HepG2 (cell line): ENCODE measurements around the gene HHATL. TPM values are rescaled to one million over a fixed set of nuclear protein-coding genes. Genes with fewer than 3 reads are reported as not detected.
A peak's percentile ranks its signal among the peaks of the same experiment; 100 is the strongest.

Experiments
- ATAC-seq: fragments of 200-7000 bp; cut with Tn5 transposase; 3 replicates; pipeline ENCODE4 v1.9.1; 2020; ENCODE audit warnings: mild to moderate bottlenecking, moderate library complexity
- BruUV-seq: library from RNA; stranded (reverse); fragments of 400-500 nt; replicated peaks from 2 replicates; lab custom pipeline; 2021; lab: Mats Ljungman, UMichigan
- CTCF ChIA-PET: fragments of 300-600 bp; formaldehyde crosslinking; extraction: SDS; loops from one replicate; lab custom pipeline; 2021; ENCODE audit warnings: low total read pairs, inconsistent platforms, low intra/inter-chr PET ratio; lab: Yijun Ruan, JAX
- POLR2A ChIA-PET: fragments of 350-600 bp; sonication (Branson Sonifier 250); formaldehyde crosslinking; loops from one replicate; lab custom pipeline; 2020; ENCODE audit warnings: antibody characterized with exemption, inconsistent platforms; lab: Yijun Ruan, JAX
- DNase-seq: peaks from one replicate; pipeline ENCODE4 v3.0.0-alpha.2; 2015; ENCODE audit warnings: low spot score
- FAIRE-seq: peaks from 3 replicates; lab custom pipeline; 2011; peaks lifted over from hg19 to GRCh38; lab: Jason Lieb, UNC
- H2AFZ ChIP-seq: one replicate; pipeline ENCODE4 v1.6.1; 2011; ENCODE audit warnings: low read length, inconsistent platforms
- H3K27ac ChIP-seq: fragments of 300-600 bp; 3 replicates; pipeline ENCODE4 v1.8.0; 2011; ENCODE audit warnings: mixed run types, mild to moderate bottlenecking, mixed read lengths, low read length, inconsistent platforms; ENCODE audit not compliant: insufficient read depth; ENCODE audit errors: extremely low read length
- H3K27me3 ChIP-seq, 2 experiments: fragments of 200-600 bp in 1 of 2; 2 replicates in 1 of 2; 3 replicates in 1 of 2; pipeline versions ENCODE4 v1.6.0 to v1.8.0; 2011; ENCODE audit warnings: low read length in 2 of 2, mild to moderate bottlenecking in 2 of 2, moderate library complexity in 2 of 2, inconsistent platforms in 1 of 2; ENCODE audit not compliant: insufficient read depth in 2 of 2, control insufficient read depth in 1 of 2
- H3K36me3 ChIP-seq, 2 experiments: fragments of 200-600 bp in 1 of 2; replicated peaks in 1 of 2; 2 replicates in 1 of 2; 3 replicates in 1 of 2; pipeline versions ENCODE4 v1.5.1 to v1.8.0; 2011; ENCODE audit warnings: low read length in 2 of 2, inconsistent platforms in 1 of 2; ENCODE audit not compliant: insufficient read depth in 2 of 2, control insufficient read depth in 1 of 2
- H3K4me1 ChIP-seq: 2 replicates; pipeline ENCODE4 v1.5.1; 2012; ENCODE audit warnings: low read length, inconsistent platforms; ENCODE audit not compliant: insufficient read depth
- H3K4me2 ChIP-seq: 2 replicates; pipeline ENCODE4 v1.6.0; 2011; ENCODE audit warnings: low read depth, low read length, inconsistent platforms
- H3K4me3 ChIP-seq, 3 experiments: fragments of 200-600 bp in 1 of 3; sonication (generic), shearing (Covaris generic) in 1 of 3; replicated peaks in 1 of 3; 2 replicates each; pipeline ENCODE4 v1.5.1; 2011 to 2016; ENCODE audit warnings: low read length in 3 of 3, inconsistent platforms in 2 of 3, low read depth in 2 of 3, mild to moderate bottlenecking in 2 of 3, control low read depth in 1 of 3, mixed read lengths in 1 of 3; ENCODE audit not compliant: insufficient read depth in 1 of 3
- H3K79me2 ChIP-seq: one replicate; pipeline ENCODE4 v1.6.1; 2011; ENCODE audit warnings: low read length, inconsistent platforms; ENCODE audit not compliant: insufficient read depth
- H3K9ac ChIP-seq: 2 replicates; pipeline ENCODE4 v1.6.0; 2011; ENCODE audit warnings: mild to moderate bottlenecking, low read depth, low read length, inconsistent platforms; ENCODE audit not compliant: insufficient read depth
- H3K9me3 ChIP-seq: 2 replicates; pipeline ENCODE4 v1.5.1; 2012; ENCODE audit warnings: mild to moderate bottlenecking, low read length
- H4K20me1 ChIP-seq: 2 replicates; pipeline ENCODE4 v1.6.0; 2011; ENCODE audit warnings: inconsistent platforms, mild to moderate bottlenecking, low read length, moderate library complexity; ENCODE audit not compliant: insufficient read depth
- BCL3 ChIP-seq: sonication (generic); formaldehyde crosslinking; IDR thresholded peaks from 2 replicates; pipeline ENCODE4 v1.5.1; 2020; ENCODE audit warnings: mild to moderate bottlenecking, missing genetic modification reagents, moderate library complexity
- HNRNPLL ChIP-seq: fragments of 200-400 bp; formaldehyde crosslinking; IDR thresholded peaks from 2 replicates; pipeline ENCODE4 v1.6.1; 2017; ENCODE audit warnings: mild to moderate bottlenecking, low read depth, low read length; ENCODE audit not compliant: poor library complexity, severe bottlenecking
- POGK ChIP-seq: sonication (generic); formaldehyde crosslinking; conservative IDR thresholded peaks from 2 replicates; pipeline ENCODE4 v1.8.0; 2022; ENCODE audit warnings: mild to moderate bottlenecking, moderate library complexity, missing genetic modification reagents
- REST ChIP-seq, 2 experiments: IDR thresholded peaks; 2 replicates each; pipeline ENCODE4 v1.6.1; 2011 to 2012; ENCODE audit warnings: low read length in 2 of 2, borderline replicate concordance in 1 of 2, low read depth in 1 of 2, mild to moderate bottlenecking in 1 of 2, moderate library complexity in 1 of 2
- SAP130 ChIP-seq: IDR thresholded peaks from 2 replicates; pipeline ENCODE4 v1.6.1; 2016; ENCODE audit warnings: low read depth
- SOX13 ChIP-seq, 3 experiments: fragments of 450-650 bp in 1 of 3; sonication (generic) in 1 of 3; formaldehyde crosslinking in 1 of 3; IDR thresholded peaks in 2 of 3; conservative IDR thresholded peaks in 1 of 3; 2 replicates each; pipeline versions ENCODE4 v1.5.0 to v1.6.1; 2016 to 2020; ENCODE audit warnings: antibody characterized with exemption in 1 of 3, mild to moderate bottlenecking in 1 of 3, missing compliant biosample characterization in 1 of 3, missing genetic modification reagents in 1 of 3, moderate library complexity in 1 of 3
- THAP11 ChIP-seq: IDR thresholded peaks from 2 replicates; pipeline ENCODE4 v1.6.1; 2016; ENCODE audit warnings: missing biosample characterization, missing genetic modification reagents
- YY1 ChIP-seq: IDR thresholded peaks from 2 replicates; pipeline ENCODE4 v1.6.1; 2011; ENCODE audit warnings: low read length, low read depth, moderate library complexity, mild to moderate bottlenecking; ENCODE audit not compliant: insufficient read depth, insufficient replicate concordance
- ZNF18 ChIP-seq: sonication (generic); formaldehyde crosslinking; IDR thresholded peaks from 2 replicates; pipeline ENCODE4 v1.8.0; 2022; ENCODE audit warnings: mild to moderate bottlenecking, missing genetic modification reagents; ENCODE audit not compliant: insufficient replicate concordance
- ZNF510 ChIP-seq: sonication (generic); formaldehyde crosslinking; IDR thresholded peaks from 2 replicates; pipeline ENCODE4 v1.4.0; 2020; ENCODE audit warnings: low read depth, mild to moderate bottlenecking, missing genetic modification reagents
- ZSCAN21 ChIP-seq: sonication (generic); formaldehyde crosslinking; IDR thresholded peaks from 2 replicates; pipeline ENCODE4 v1.8.0; 2022; ENCODE audit warnings: mild to moderate bottlenecking, missing genetic modification reagents, moderate library complexity, borderline replicate concordance
- WGBS: methylation state at CpG from one replicate; pipeline ENCODE4 v1.1.6; 2017; ENCODE audit warnings: low lambda C conversion rate; 5-methylcytosine and 5-hydroxymethylcytosine counted together
- in situ Hi-C: cut with HindIII; loops from 2 replicates; pipeline ENCODE4 v1.10.0; 2017; ENCODE audit warnings: low pct_unique_long_range_greater_than_20kb; ENCODE audit not compliant: extremely low pct_ligation_motif_present
- intact Hi-C: fragments of 100-400 bp; cut with micrococcal nuclease; formaldehyde crosslinking; loops from one replicate; pipeline ENCODE4 v1.10.0; 2022; ENCODE audit not compliant: unreplicated experiment
- polyA plus RNA-seq, 8 experiments: library from polyadenylated mRNA; depleted of rRNA in 3 of 8; stranded (reverse) in 7 of 8; unstranded in 1 of 8; fragments of >200 nt; fragmentation: Illumina TruSeq in 4 of 8; extraction: Trizol in 4 of 8; gene quantifications; 2 replicates each; pipeline versions ENCODE4 v1.2.1 to v1.2.3, GENCODE V29; 2011 to 2016; ENCODE audit warnings: low read depth in 4 of 8, missing spikeins in 1 of 8, mixed read lengths in 1 of 8; ENCODE audit not compliant: insufficient read depth in 1 of 8
- total RNA-seq, 5 experiments: library from RNA; depleted of rRNA; stranded (reverse); fragments of >200 nt; fragmentation: Illumina TruSeq; extraction: Trizol; gene quantifications; 2 replicates each; pipeline ENCODE4 v1.2.3, GENCODE V29; 2016; ENCODE audit warnings: low read depth in 1 of 5

HHATL gene
- total and polyA plus RNA-seq, 2 of the 13 experiments (the other 11 are each of a cell fraction or from before 2014, with no cell fraction given), result 0.26 TPM; not detected in 1

- no CpG with 5 or more reads among the region's 94 CpGs for WGBS
- H3K79me2 ChIP-seq, result peaks cover 7% of the 10 kb centered on the region
- POLR2A ChIA-PET, result interaction anchor here (1.0 kb wide), 1 partner anchor 92 kb away, joined by 3 read pairs; no protein-coding TSS in a partner anchor
- BruUV-seq, result TSS peak; percentile 39
- no peaks in the 10 kb centered on the region for H3K27me3 ChIP-seq
- peak overlapping the region; percentile 90 for H3K4me2 ChIP-seq
- peak; percentile 44 for DNase-seq
- CTCF ChIA-PET, result no interaction called here
- no peaks in the 10 kb centered on the region for H3K36me3 ChIP-seq
- no peaks in the 10 kb centered on the region for H4K20me1 ChIP-seq
- peaks cover 62% of the 10 kb centered on the region for H3K4me1 ChIP-seq
- peak overlapping the region; percentile 59 for H3K27ac ChIP-seq
- peak; percentile 20 for ATAC-seq
- in situ Hi-C loops (loop anchor here (5.0 kb wide), 1 partner anchor 93 kb away; no protein-coding TSS in a partner anchor), intact Hi-C loops (loop anchor here (5.0 kb wide), 3 partner anchors 78 to 178 kb away; no protein-coding TSS in a partner anchor)
- FAIRE-seq, result no peak
- H3K9ac ChIP-seq, result peak overlapping the region; percentile 80
- no peak overlapping the region for H2AFZ ChIP-seq
- no peaks in the 10 kb centered on the region for H3K9me3 ChIP-seq
- H3K4me3 ChIP-seq, result peak overlapping the region; percentile 71 to 89 (median 83)
- TF ChIP-seq SOX13 (IDR thresholded peaks at IDR 0.05) (no peak), SOX13 (CRISPR knock-in tag; conservative IDR thresholded peaks at IDR 0.05 in 1 of 2, IDR thresholded peaks at IDR 0.05 in 1 of 2) (0 out of 4 replicates have a peak, but pooled peaks of 1 of the 2 experiments have one; percentile 13), SAP130 (CRISPR knock-in tag) (peak; percentile 42; the same call in 1 of the 2 replicates), HNRNPLL (peak; percentile 30), ZNF510 (CRISPR knock-in tag) (0 out of 2 replicates have a peak, but pooled peaks have one; percentile 71), ZSCAN21 (0 out of 2 replicates have a peak, but pooled peaks have one; percentile 55), BCL3 (0 out of 2 replicates have a peak, but pooled peaks have one; percentile 33), ZNF18 (no peak), REST (IDR thresholded peaks at IDR 0.05; ENCODE audit: borderline replicate concordance in 1 of 2, low read depth in 1 of 2, low read length in 2 of 2) (no peak), POGK (CRISPR knock-in tag) (peak; percentile 43; the same call in 1 of the 2 replicates), YY1 (peak; percentile 1), THAP11 (CRISPR knock-in tag) (no peak)
Measured at GRCh38 chr3:42654331-42655201, 48.0 kb downstream of the HHATL start.
